Fibroblast of lung (primary cell): Measurements from ENCODE around the gene GALNT7. TPM values are rescaled to one million over a fixed set of nuclear protein-coding genes. Genes with fewer than 3 reads are reported as not detected.

Source experiments
- DNase-seq, 2 donors: peaks; one replicate each; pipeline versions ENCODE4 v3.0.0 to v3.0.0-alpha.2; 2010; ENCODE audit warnings: low read depth in 2 of 2
- H2AFZ ChIP-seq: 2 replicates; pipeline ENCODE4 v1.5.1; 2012; ENCODE audit warnings: low read length, control low read depth, inconsistent platforms
- H3K27ac ChIP-seq: 2 replicates; pipeline ENCODE4 v1.5.1; 2011; ENCODE audit warnings: low read length, control low read depth; ENCODE audit not compliant: insufficient read depth
- H3K27me3 ChIP-seq: 2 replicates; pipeline ENCODE4 v1.5.1; 2011; ENCODE audit warnings: mild to moderate bottlenecking, low read length; ENCODE audit not compliant: control insufficient read depth, insufficient read depth
- H3K36me3 ChIP-seq: 2 replicates; pipeline ENCODE4 v1.5.1; 2011; ENCODE audit warnings: low read length; ENCODE audit not compliant: control insufficient read depth, insufficient read depth
- H3K4me1 ChIP-seq: 2 replicates; pipeline ENCODE4 v1.5.1; 2011; ENCODE audit warnings: low read length; ENCODE audit not compliant: control insufficient read depth, insufficient read depth; ENCODE audit errors: extremely low read depth
- H3K4me2 ChIP-seq: 2 replicates; pipeline ENCODE4 v1.5.1; 2011; ENCODE audit warnings: low read length, control low read depth; ENCODE audit not compliant: insufficient read depth; ENCODE audit errors: extremely low read depth
- H3K4me3 ChIP-seq, 4 experiments: fragments of 200-600 bp in 1 of 4; sonication (generic) in 1 of 4; replicated peaks in 1 of 4; 2 replicates each; pipeline ENCODE4 v1.5.1; 2011 to 2016; ENCODE audit warnings: low read length in 4 of 4, low read depth in 3 of 4, mild to moderate bottlenecking in 3 of 4, control low read depth in 2 of 4, inconsistent platforms in 1 of 4, mixed read lengths in 1 of 4; ENCODE audit not compliant: insufficient read depth in 1 of 4; ENCODE audit errors: control extremely low read depth in 1 of 4
- H3K79me2 ChIP-seq: 2 replicates; pipeline ENCODE4 v1.5.1; 2012; ENCODE audit warnings: mild to moderate bottlenecking, low read length, inconsistent platforms; ENCODE audit not compliant: control insufficient read depth, insufficient read depth
- H3K9ac ChIP-seq: 2 replicates; pipeline ENCODE4 v1.5.1; 2011; ENCODE audit warnings: mild to moderate bottlenecking, low read length, control low read depth; ENCODE audit not compliant: insufficient read depth
- H3K9me3 ChIP-seq: 2 replicates; pipeline ENCODE4 v1.5.1; 2012; ENCODE audit warnings: low read depth, low read length; ENCODE audit not compliant: control insufficient read depth, insufficient read depth
- H4K20me1 ChIP-seq: 2 replicates; pipeline ENCODE4 v1.5.1; 2011; ENCODE audit warnings: low read length; ENCODE audit not compliant: control insufficient read depth, insufficient read depth; ENCODE audit errors: extremely low read depth
- EZH2 ChIP-seq: IDR thresholded peaks from 2 replicates; pipeline ENCODE4 v1.5.1; 2012; ENCODE audit warnings: low read length, control low read depth, mild to moderate bottlenecking; ENCODE audit errors: missing control alignments
- polyA plus RNA-seq, 2 donors: library from polyadenylated mRNA; depleted of rRNA in 1 of 2; stranded (reverse) in 1 of 2; unstranded in 1 of 2; fragments of >200 nt; gene quantifications; 2 replicates each; pipeline ENCODE4 v1.2.1, GENCODE V29; 2011 to 2012; ENCODE audit warnings: missing spikeins in 1 of 2
- total RNA-seq: library from RNA; depleted of rRNA; stranded (reverse); fragments of >200 nt; gene quantifications from 2 replicates; pipeline ENCODE4 v1.2.1, GENCODE V29; 2014
- TF ChIP-seq, protein P1 (sequence below), 2 donors: IDR thresholded peaks in 1 of 2; conservative IDR thresholded peaks in 1 of 2; 1 replicate in 1 of 2; 2 replicates in 1 of 2; pipeline ENCODE4 v1.5.1; 2011 to 2012; ENCODE audit warnings: low read length in 2 of 2, control low read depth in 1 of 2, inconsistent platforms in 1 of 2, low read depth in 1 of 2, mild to moderate bottlenecking in 1 of 2

The GALNT7 gene
- total and polyA plus RNA-seq, 2 donors (not counting 1 experiment from before 2014, with no cell fraction given): 40.4 to 45.4 TPM

DNA sequence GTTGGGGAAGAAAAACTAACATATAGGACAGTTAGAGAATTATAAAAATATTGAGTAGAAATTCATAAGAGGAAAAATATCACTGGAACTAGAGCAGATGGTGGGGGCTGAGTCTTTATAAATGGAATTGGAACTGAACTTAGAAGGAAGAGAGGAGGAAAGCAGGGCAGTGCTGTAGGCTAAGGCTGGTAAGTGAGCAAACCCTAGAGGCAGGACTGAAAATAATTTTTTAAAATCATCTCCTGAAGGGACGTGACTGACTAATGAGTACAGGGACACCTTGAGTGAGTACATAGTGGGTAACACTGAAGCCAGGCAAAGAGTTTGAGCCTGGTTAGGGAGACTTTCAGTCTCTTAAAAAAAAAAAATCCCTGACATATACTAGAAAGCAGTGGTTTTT is 63.3 kb downstream of the GALNT7 start:
- H3K79me2 ChIP-seq: no peaks in the 10 kb centered on the region
- H3K27ac ChIP-seq: no peak overlapping the region
- H3K9ac ChIP-seq: no peak overlapping the region
- no peaks in the 10 kb centered on the region for H3K9me3 ChIP-seq
- H3K4me2 ChIP-seq: no peak overlapping the region
- no peaks in the 10 kb centered on the region for H3K4me1 ChIP-seq
- H3K27me3 ChIP-seq: no peaks in the 10 kb centered on the region
- TF ChIP-seq, protein P1, sequence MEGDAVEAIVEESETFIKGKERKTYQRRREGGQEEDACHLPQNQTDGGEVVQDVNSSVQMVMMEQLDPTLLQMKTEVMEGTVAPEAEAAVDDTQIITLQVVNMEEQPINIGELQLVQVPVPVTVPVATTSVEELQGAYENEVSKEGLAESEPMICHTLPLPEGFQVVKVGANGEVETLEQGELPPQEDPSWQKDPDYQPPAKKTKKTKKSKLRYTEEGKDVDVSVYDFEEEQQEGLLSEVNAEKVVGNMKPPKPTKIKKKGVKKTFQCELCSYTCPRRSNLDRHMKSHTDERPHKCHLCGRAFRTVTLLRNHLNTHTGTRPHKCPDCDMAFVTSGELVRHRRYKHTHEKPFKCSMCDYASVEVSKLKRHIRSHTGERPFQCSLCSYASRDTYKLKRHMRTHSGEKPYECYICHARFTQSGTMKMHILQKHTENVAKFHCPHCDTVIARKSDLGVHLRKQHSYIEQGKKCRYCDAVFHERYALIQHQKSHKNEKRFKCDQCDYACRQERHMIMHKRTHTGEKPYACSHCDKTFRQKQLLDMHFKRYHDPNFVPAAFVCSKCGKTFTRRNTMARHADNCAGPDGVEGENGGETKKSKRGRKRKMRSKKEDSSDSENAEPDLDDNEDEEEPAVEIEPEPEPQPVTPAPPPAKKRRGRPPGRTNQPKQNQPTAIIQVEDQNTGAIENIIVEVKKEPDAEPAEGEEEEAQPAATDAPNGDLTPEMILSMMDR (conservative IDR thresholded peaks at IDR 0.05 in 1 of 2, IDR thresholded peaks at IDR 0.05 in 1 of 2; ENCODE audit: low read depth in 1 of 2, low read length in 2 of 2): peak; percentile 23 to 33
- no peak for TF ChIP-seq EZH2
- no peak overlapping the region for H3K4me3 ChIP-seq
- no peaks in the 10 kb centered on the region for H3K36me3 ChIP-seq
- H2AFZ ChIP-seq: no peak overlapping the region
- DNase-seq: peak; percentile 26 to 40
- no peaks in the 10 kb centered on the region for H4K20me1 ChIP-seq

DNA sequence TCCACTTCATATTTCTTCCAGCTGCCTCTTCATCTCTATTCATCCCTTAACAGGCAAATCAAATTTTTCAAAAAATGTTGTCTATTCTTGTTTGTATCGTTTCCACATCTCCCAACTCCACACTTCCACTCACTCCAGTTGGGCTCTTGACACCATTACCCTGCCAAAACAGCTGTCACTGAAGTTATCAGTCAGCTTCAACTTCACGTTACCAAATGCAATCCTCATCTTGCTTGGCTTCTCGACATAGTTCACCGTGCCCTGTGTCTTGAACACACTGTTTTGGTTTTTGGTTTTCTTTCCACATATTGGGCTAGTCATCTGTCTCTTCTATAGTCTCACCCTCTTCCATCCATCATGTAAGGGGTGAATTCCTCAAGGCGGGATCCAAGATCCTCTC is 65.2 kb downstream of the GALNT7 start:
- Histone ChIP-seq H3K4me3 (no peak overlapping the region), H3K27me3 (no peaks in the 10 kb centered on the region), H3K4me1 (peaks cover 2% of the 10 kb centered on the region), H3K9me3 (no peaks in the 10 kb centered on the region), H3K27ac (no peak overlapping the region), H2AFZ (no peak overlapping the region), H3K36me3 (no peaks in the 10 kb centered on the region), H4K20me1 (no peaks in the 10 kb centered on the region), H3K4me2 (no peak overlapping the region), H3K9ac (no peak overlapping the region), H3K79me2 (no peaks in the 10 kb centered on the region)
- TF ChIP-seq, protein P1 (conservative IDR thresholded peaks at IDR 0.05 in 1 of 2, IDR thresholded peaks at IDR 0.05 in 1 of 2; ENCODE audit: low read depth in 1 of 2, low read length in 2 of 2): no peak
- no peak for TF ChIP-seq EZH2
- DNase-seq: no peak

DNA sequence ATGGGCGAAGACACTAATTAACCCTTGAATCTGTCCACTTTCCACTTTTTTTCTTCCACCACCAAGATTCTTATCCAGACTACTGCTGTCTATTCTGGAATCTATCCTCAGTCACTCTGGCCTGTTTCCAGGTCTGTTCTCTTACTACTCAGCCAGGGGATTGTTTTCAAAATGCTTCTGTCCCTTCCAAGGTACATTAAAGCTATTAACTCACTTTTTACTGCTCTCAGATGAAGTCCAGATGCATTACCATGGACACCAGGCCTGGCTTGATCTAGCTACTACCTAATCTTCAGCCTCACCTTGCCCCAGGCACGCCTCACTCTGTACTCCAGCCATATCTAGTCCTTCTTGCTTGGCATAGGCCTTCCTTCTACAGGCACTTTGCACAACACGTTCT is 66.4 kb downstream of the GALNT7 start:
- Histone ChIP-seq H3K4me1 (peaks cover 2% of the 10 kb centered on the region), H3K36me3 (no peaks in the 10 kb centered on the region), H3K4me2 (no peak overlapping the region), H3K79me2 (no peaks in the 10 kb centered on the region), H3K27me3 (no peaks in the 10 kb centered on the region), H4K20me1 (no peaks in the 10 kb centered on the region), H3K4me3 (no peak overlapping the region), H3K27ac (no peak overlapping the region), H3K9ac (no peak overlapping the region), H3K9me3 (no peaks in the 10 kb centered on the region), H2AFZ (no peak overlapping the region)
- TF ChIP-seq, protein P1 (conservative IDR thresholded peaks at IDR 0.05 in 1 of 2, IDR thresholded peaks at IDR 0.05 in 1 of 2; ENCODE audit: low read depth in 1 of 2, low read length in 2 of 2): no peak
- DNase-seq: no peak
